ENCODE data around the gene FAAP20.

The FAAP20 gene

DNA sequence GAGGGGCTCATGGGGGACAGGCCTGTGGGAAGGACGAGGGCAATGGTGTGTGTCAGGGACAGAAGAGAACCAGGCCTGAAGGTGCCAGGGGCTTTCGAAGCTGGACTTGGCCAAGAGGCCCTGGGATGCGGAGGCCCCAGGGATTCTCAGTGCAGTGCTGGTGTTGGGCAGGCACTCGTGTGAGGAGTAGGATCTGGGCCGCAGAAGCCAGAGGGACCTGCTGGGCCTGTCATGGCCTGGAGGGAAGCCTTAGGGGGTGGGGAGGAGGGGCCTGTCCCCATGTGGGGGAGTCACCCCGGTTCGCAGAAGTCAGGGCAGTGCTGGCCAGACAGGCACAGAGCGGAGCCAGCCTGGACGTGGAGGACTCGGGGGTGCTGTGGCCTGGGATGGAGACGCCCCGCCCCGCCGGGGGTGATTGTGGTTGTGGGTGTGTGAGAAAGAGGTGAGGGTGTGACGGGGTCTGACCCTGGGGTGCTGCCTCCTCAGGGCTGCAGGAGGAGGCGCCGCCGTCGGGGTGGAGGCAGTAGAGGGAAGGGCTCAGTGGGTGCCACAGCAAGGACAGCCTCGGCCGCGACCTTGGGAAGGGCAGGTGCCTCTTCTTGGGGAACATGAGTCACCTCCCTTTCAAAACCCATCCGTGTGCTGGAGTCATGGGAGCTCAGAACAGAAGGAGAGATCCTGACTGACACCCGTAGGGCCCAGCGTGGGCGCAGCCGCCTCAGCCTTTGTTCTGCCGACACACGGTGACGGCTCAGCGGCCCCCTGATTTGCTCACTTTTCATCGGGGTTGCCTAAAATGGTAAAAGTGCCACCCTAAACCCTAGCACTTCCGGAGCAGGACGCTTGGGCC is 33.9 kb downstream of the FAAP20 start:
- Histone ChIP-seq H2AFZ (ENCODE audit: insufficient read depth, low read length, poor library complexity) (no peak overlapping the region), H3K4ac (ENCODE audit: low read depth, low read length) (no peak overlapping the region), H2BK12ac (ENCODE audit: low read length) (no peak overlapping the region), H3K4me1 (ENCODE audit: control insufficient read depth in 1 of 2, insufficient read depth in 2 of 2, low read length in 2 of 2) (peaks cover 0 to 8% of the 10 kb centered on the region in 2 experiments), H3K14ac (ENCODE audit: low read length) (no peak overlapping the region), H3K9ac (ENCODE audit: low read length) (no peak overlapping the region), H2BK5ac (ENCODE audit: low read depth, low read length, poor library complexity) (no peak overlapping the region), H4K8ac (ENCODE audit: low read depth, low read length) (no peak overlapping the region), H4K91ac (ENCODE audit: low read depth, low read length) (no peak overlapping the region), H3K18ac (ENCODE audit: low read length) (no peak overlapping the region), H2BK120ac (ENCODE audit: insufficient read depth, low read length, poor library complexity) (no peak overlapping the region), H3K79me1 (ENCODE audit: low read length) (no peaks in the 10 kb centered on the region), H3K79me2 (ENCODE audit: control insufficient read depth, insufficient read depth, low read length, poor library complexity) (no peaks in the 10 kb centered on the region), H3K23ac (ENCODE audit: low read length) (no peak overlapping the region), H3K4me3 (ENCODE audit: low read depth, low read length) (no peak overlapping the region), H3K9me3 (ENCODE audit: insufficient read depth, low read depth, low read length) (no peaks in the 10 kb centered on the region), H2AK5ac (ENCODE audit: low read length) (no peak overlapping the region), H3K27ac (ENCODE audit: low read depth, low read length) (no peak overlapping the region), H4K12ac (ENCODE audit: low read depth, low read length) (no peak overlapping the region), H3K36me3 (ENCODE audit: control insufficient read depth in 1 of 2, insufficient read depth in 2 of 2, low read length in 2 of 2) (peaks cover 41 to 63% of the 10 kb centered on the region in 2 experiments), H3K27me3 (ENCODE audit: insufficient read depth, low read length) (no peaks in the 10 kb centered on the region), H3K4me2 (ENCODE audit: low read length) (no peak overlapping the region)
- DNase-seq, result no peak
- WGBS (ENCODE audit: extremely low coverage, insufficient coverage, insufficient read length), result no CpG with 5 or more reads among the region's 34 CpGs

GRCh38 chr1:2159124-2159523 is 35.4 kb downstream of the FAAP20 start:
- no peak overlapping the region for H3K14ac ChIP-seq (ENCODE audit: low read length)
- H2BK5ac ChIP-seq (ENCODE audit: low read depth, low read length, poor library complexity), result no peak overlapping the region
- no peak overlapping the region for H4K91ac ChIP-seq (ENCODE audit: low read depth, low read length)
- H3K4me2 ChIP-seq (ENCODE audit: low read length), result no peak overlapping the region
- peaks cover 8% of the 10 kb centered on the region for H3K9me3 ChIP-seq (ENCODE audit: insufficient read depth, low read depth, low read length)
- H2BK12ac ChIP-seq (ENCODE audit: low read length), result no peak overlapping the region
- DNase-seq, result no peak
- no peaks in the 10 kb centered on the region for H3K27me3 ChIP-seq (ENCODE audit: insufficient read depth, low read length)
- no peak overlapping the region for H3K27ac ChIP-seq (ENCODE audit: low read depth, low read length)
- H3K36me3 ChIP-seq (ENCODE audit: control insufficient read depth in 1 of 2, insufficient read depth in 2 of 2, low read length in 2 of 2), result peaks cover 42 to 69% of the 10 kb centered on the region in 2 experiments
- H3K4me1 ChIP-seq (ENCODE audit: control insufficient read depth in 1 of 2, insufficient read depth in 2 of 2, low read length in 2 of 2), result peaks cover 0 to 3% of the 10 kb centered on the region in 2 experiments
- H3K79me2 ChIP-seq (ENCODE audit: control insufficient read depth, insufficient read depth, low read length, poor library complexity), result no peaks in the 10 kb centered on the region
- H3K9ac ChIP-seq (ENCODE audit: low read length), result no peak overlapping the region
- H2AFZ ChIP-seq (ENCODE audit: insufficient read depth, low read length, poor library complexity), result no peak overlapping the region
- H2BK120ac ChIP-seq (ENCODE audit: insufficient read depth, low read length, poor library complexity), result no peak overlapping the region
- no peak overlapping the region for H2AK5ac ChIP-seq (ENCODE audit: low read length)
- H3K23ac ChIP-seq (ENCODE audit: low read length), result no peak overlapping the region
- no peak overlapping the region for H4K12ac ChIP-seq (ENCODE audit: low read depth, low read length)
- no peak overlapping the region for H3K4ac ChIP-seq (ENCODE audit: low read depth, low read length)
- no peak overlapping the region for H3K18ac ChIP-seq (ENCODE audit: low read length)
- no peaks in the 10 kb centered on the region for H3K79me1 ChIP-seq (ENCODE audit: low read length)
- no peak overlapping the region for H4K8ac ChIP-seq (ENCODE audit: low read depth, low read length)
- no peak overlapping the region for H3K4me3 ChIP-seq (ENCODE audit: low read depth, low read length)
- no CpG with 5 or more reads among the region's 18 CpGs for WGBS (ENCODE audit: extremely low coverage, insufficient coverage, insufficient read length)

GRCh38 chr1:2158272-2158671 is 36.3 kb downstream of the FAAP20 start:
- Histone ChIP-seq H3K23ac (ENCODE audit: low read length) (no peak overlapping the region), H3K14ac (ENCODE audit: low read length) (no peak overlapping the region), H2BK5ac (ENCODE audit: low read depth, low read length, poor library complexity) (no peak overlapping the region), H3K4me1 (ENCODE audit: control insufficient read depth in 1 of 2, insufficient read depth in 2 of 2, low read length in 2 of 2) (peaks cover 0 to 3% of the 10 kb centered on the region in 2 experiments), H4K12ac (ENCODE audit: low read depth, low read length) (no peak overlapping the region), H3K79me2 (ENCODE audit: control insufficient read depth, insufficient read depth, low read length, poor library complexity) (no peaks in the 10 kb centered on the region), H4K8ac (ENCODE audit: low read depth, low read length) (no peak overlapping the region), H3K4me3 (ENCODE audit: low read depth, low read length) (no peak overlapping the region), H3K9ac (ENCODE audit: low read length) (no peak overlapping the region), H3K36me3 (ENCODE audit: control insufficient read depth in 1 of 2, insufficient read depth in 2 of 2, low read length in 2 of 2) (peaks cover 49 to 74% of the 10 kb centered on the region in 2 experiments), H3K27me3 (ENCODE audit: insufficient read depth, low read length) (no peaks in the 10 kb centered on the region), H2BK120ac (ENCODE audit: insufficient read depth, low read length, poor library complexity) (no peak overlapping the region), H3K9me3 (ENCODE audit: insufficient read depth, low read depth, low read length) (peaks cover 8% of the 10 kb centered on the region), H2AFZ (ENCODE audit: insufficient read depth, low read length, poor library complexity) (no peak overlapping the region), H3K18ac (ENCODE audit: low read length) (no peak overlapping the region), H3K4me2 (ENCODE audit: low read length) (no peak overlapping the region), H2AK5ac (ENCODE audit: low read length) (no peak overlapping the region), H3K79me1 (ENCODE audit: low read length) (no peaks in the 10 kb centered on the region), H2BK12ac (ENCODE audit: low read length) (no peak overlapping the region), H3K4ac (ENCODE audit: low read depth, low read length) (no peak overlapping the region), H3K27ac (ENCODE audit: low read depth, low read length) (no peak overlapping the region), H4K91ac (ENCODE audit: low read depth, low read length) (no peak overlapping the region)
- DNase-seq, result no peak
- WGBS (ENCODE audit: extremely low coverage, insufficient coverage, insufficient read length), result no CpG with 5 or more reads among the region's 16 CpGs

GRCh38 chr1:2157856-2158255 is 36.7 kb downstream of the FAAP20 start:
- Histone ChIP-seq H3K18ac (ENCODE audit: low read length) (no peak overlapping the region), H3K36me3 (ENCODE audit: control insufficient read depth in 1 of 2, insufficient read depth in 2 of 2, low read length in 2 of 2) (peaks cover 49 to 74% of the 10 kb centered on the region in 2 experiments), H3K27ac (ENCODE audit: low read depth, low read length) (no peak overlapping the region), H4K12ac (ENCODE audit: low read depth, low read length) (peak overlapping the region; percentile 68), H2AK5ac (ENCODE audit: low read length) (no peak overlapping the region), H4K8ac (ENCODE audit: low read depth, low read length) (no peak overlapping the region), H3K27me3 (ENCODE audit: insufficient read depth, low read length) (no peaks in the 10 kb centered on the region), H2AFZ (ENCODE audit: insufficient read depth, low read length, poor library complexity) (no peak overlapping the region), H2BK120ac (ENCODE audit: insufficient read depth, low read length, poor library complexity) (no peak overlapping the region), H3K9me3 (ENCODE audit: insufficient read depth, low read depth, low read length) (peaks cover 8% of the 10 kb centered on the region), H3K14ac (ENCODE audit: low read length) (no peak overlapping the region), H4K91ac (ENCODE audit: low read depth, low read length) (no peak overlapping the region), H3K79me1 (ENCODE audit: low read length) (no peaks in the 10 kb centered on the region), H3K4me2 (ENCODE audit: low read length) (no peak overlapping the region), H3K4me1 (ENCODE audit: control insufficient read depth in 1 of 2, insufficient read depth in 2 of 2, low read length in 2 of 2) (peaks cover 0 to 3% of the 10 kb centered on the region in 2 experiments), H3K9ac (ENCODE audit: low read length) (no peak overlapping the region), H3K4ac (ENCODE audit: low read depth, low read length) (no peak overlapping the region), H2BK5ac (ENCODE audit: low read depth, low read length, poor library complexity) (no peak overlapping the region), H3K79me2 (ENCODE audit: control insufficient read depth, insufficient read depth, low read length, poor library complexity) (no peaks in the 10 kb centered on the region), H3K23ac (ENCODE audit: low read length) (no peak overlapping the region), H2BK12ac (ENCODE audit: low read length) (no peak overlapping the region), H3K4me3 (ENCODE audit: low read depth, low read length) (no peak overlapping the region)
- WGBS (ENCODE audit: extremely low coverage, insufficient coverage, insufficient read length), result no CpG with 5 or more reads among the region's 19 CpGs
- no peak for DNase-seq
